GM21717 (cell line): ENCODE measurements around the gene OSBPL1A.

ENCODE experiments used
- ATAC-seq: cut with Tn5 transposase; IDR thresholded peaks from one replicate; pipeline ENCODE4 v1.9.1; 2021; ENCODE audit warnings: mild to moderate bottlenecking, moderate library complexity; ENCODE audit not compliant: unreplicated experiment

Gene OSBPL1A

DNA sequence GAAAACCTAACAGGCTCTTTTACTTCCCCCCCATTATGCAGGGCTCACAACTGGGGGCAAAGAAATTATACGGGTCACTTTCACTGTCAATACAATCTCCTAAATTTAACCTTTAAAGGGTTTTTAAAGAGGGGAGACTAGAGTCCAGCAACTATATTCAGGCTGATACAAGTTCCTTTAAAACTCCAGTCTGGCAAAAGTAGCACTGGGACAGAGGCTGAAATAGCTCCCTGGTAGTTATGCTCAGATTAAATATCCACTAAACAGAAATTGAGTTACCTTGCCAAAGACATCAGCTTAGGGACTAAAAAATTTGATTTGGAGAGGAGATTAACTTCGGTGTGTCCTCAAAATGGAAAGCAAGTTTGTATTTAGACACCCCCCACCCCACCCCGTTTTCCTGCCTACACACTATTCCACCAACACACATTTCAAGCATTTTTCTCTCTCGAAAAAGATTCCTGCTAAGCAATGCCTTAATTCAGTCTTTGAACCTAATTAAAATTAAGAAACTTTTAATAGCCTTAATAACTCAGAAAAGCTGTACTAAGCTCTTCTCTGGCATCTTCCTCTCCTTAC, 127.2 kb downstream of the OSBPL1A start:
- ATAC-seq, result no peak

DNA sequence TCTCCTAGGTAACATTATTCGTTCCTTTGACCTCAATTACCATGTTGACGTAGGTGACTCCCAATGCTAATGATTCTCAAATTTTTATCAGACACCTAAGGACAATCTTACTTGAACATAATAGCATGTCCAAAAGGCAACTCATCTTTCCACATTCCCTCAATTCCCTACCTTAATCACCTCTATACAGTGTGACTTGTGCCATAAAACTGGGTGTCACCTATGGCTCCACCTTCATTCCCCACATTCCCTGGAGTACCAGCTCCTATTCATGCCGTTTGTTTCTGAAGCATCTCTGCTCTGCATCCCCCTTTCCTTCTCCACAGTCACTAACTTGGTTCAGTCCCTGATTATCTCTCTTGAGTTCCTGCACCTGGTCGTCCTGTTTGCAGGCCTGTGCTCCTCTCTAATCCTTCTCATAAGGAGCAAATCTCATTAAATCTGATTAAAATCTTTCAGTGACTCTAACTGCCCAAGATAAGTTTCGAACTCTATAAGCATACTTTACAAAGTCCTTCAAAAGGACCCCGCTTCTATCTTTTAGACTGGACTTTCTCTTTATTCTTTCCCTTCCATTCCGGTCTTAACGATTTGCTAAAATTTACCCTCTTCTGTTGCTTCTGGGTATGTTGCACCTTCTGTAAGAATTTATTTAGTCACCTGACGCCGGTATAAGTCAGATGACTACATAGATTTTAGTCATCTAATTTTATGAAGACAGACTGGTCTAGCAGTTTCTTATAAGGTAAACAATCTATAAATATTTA, 128.7 kb downstream of the OSBPL1A start:
- ATAC-seq, result no peak

DNA sequence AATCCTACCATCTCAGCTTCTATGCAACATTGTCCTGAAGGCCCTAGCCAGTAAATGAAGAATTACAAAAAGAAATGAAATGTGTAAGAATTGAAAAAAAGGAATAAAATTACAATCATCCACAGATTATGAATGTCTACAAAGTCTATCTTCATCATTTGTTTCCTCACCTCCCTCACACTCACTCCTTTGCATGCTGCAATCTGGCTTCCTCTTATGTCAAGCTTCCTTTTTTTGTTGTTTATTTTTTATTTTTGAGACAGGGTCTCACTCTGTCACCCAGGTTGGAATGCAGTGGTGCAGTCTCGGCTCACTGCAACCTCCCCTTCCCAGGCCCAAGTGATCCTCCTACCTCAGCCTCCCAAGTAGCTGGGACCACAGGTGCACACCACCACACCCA, 129.7 kb downstream of the OSBPL1A start:
- ATAC-seq, result no peak

DNA sequence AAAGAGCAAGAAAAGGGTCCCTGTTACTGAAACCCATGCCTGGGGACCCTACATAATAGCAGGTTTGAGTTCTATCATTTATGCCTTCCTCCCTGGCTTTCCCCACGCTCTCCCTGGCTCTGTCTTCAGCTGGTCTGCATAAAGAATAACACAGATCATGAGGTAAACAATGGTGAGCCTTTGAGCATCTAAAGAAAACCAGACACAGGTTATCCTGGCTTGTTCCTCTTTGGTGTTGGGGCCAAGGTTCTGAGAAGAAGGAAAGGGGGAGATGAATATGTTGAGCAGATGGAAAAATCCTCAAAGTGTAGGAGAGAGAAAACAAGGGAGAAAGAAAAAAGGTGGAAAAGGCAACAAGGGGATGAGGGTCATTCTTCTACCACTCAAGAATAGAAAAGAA, 131.5 kb downstream of the OSBPL1A start:
- no peak for ATAC-seq

DNA sequence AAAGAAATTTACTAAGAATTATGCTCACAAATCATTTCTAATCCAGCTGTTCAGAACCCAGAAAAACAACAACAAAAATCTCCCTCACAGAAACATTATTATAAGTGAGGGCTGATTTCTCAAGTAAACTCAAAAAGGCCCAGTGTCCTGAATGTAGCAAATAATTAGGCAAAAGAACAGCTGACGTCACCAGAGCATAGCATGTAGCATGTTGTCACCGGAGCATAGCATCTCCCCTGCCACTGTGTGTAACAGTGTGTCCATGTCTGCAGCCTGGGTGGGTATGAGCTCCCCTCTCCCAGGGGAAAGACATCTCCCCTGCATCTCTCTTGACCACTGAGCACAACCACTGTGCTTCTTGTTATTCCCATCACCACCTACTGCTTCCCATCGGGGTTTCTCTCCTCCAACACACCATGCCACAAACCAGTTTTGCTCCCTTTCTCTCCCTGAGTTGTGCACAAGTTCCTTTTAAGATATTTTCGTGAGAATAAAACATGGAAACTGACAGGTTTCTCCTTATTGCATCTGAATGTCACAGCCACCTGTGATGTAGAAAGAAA, 132.0 kb downstream of the OSBPL1A start:
- no peak for ATAC-seq

DNA sequence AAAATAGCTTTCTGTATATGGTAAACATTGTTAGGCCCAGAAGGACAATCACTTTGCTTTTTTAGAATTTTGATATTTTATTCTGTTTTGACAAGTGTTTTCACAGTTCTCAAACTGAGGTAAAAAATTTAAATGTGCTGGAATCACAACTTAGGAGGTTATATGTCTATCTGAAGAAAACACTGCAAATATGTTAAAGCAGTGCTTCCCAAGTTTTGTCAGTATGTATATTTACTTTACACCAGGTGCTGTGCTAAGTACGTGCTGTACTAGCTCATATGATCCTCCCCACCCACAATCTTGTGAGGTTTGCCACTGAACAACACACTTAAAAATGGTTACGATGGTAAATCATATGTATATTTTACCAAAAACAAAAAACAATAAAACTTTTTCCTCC, 134.6 kb downstream of the OSBPL1A start:
- ATAC-seq, result no peak

DNA sequence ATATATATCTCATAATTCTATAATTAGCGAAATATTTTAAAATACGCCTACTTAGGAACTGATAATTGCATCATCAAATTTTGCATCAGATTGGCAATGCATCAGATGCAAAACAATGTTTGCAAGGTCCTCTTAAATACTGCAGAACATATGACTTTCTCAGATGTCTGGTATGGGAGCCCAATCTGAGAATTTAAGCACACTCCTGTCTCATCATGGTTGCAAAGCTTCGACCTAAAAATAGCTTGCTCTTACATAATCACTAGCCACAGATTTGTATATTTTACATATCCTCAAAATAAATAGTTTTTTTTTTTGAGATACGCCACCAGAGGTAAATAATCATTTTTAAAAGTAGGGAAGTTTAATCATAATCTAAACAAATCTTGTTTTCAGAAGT, 135.5 kb downstream of the OSBPL1A start:
- ATAC-seq, result no peak

DNA sequence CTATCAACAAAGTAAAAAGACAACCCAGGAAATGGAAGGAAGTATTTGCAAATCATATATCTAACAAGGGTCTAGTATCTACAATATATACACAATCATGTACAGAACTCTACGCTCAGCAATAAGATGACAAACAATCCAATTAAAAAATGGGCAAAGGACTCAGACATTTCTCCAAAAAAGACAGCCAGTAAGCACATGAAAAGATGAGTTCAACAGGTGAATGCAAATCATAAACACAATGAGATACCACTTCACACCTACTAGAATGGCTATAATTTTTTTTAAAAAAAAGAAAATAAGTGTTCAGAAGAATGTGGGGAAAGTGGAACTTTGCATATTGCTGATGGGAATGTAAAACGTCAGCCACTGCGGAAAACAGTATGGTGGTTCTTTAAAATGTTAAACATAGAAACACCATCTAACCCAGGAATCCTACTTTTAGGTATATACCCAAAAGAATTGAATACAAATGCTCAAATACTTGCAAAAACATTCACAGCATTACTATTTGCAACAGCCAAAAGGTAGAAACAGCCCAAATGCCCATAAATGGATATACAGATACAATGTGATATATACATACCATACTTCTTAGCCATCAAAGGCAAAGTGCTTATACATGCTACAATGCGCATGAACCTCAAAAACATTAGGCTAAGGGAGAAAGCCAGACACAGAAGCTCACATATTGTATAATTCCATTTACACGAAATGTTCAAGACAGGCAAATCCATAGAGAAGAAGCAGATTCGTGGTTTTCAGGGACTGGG, 137.6 kb downstream of the OSBPL1A start:
- ATAC-seq, result no peak

DNA sequence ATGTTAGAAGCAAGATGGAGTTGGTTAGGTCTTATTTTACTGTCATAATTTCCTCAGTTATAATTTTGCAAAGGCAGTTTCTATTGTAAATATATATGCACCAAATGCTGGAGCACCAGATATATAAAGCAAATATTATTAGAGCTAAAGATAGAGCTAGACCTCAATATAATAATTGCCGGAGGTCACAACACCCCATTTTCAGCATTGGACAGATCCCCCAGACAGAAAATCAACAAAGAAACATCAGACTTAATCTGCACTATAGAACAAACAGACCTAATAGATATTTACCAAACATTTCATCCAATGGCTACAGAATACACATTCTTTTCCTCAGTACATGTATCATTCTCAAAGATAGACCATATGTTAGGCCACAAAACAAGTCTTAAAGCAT, 143.6 kb downstream of the OSBPL1A start:
- no peak for ATAC-seq

DNA sequence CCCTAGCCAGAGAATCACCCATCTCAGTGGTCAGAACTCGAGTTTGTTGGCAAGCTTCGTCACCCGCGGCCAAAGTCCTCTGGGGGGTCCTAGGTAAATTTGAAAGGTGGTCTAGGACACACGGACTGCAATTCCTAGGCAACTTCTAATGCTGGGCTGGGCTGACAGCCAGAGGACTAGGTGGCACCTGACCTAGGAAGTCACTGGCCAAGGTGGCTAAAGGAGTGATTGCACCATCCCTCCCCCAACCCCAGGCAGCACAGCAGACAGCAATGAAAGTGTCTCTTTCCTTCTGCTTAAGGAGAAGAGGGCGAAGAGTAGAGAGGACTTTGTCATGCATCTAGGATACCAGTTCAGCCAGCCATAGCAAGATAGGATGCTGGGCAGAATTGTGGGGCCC, 147.9 kb downstream of the OSBPL1A start:
- no peak for ATAC-seq

DNA sequence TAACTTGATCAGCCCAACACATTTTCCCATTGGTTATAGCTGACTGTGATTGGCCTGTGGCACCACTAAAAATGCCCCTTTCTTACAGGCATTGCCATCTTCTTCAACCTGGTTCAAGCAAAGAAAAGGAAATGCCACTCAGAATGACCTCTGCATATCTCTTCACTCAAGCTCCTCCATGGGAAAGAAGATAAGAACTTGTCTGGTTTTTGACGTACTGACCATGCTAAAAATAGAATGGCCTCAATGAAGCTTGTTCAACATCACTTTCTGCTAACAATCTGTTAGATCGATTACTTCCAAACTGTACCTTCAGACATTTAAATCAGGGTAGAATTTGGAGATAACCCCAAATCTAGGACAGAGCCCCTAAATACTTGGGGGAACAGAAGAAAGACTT, 149.3 kb downstream of the OSBPL1A start:
- no peak for ATAC-seq

DNA sequence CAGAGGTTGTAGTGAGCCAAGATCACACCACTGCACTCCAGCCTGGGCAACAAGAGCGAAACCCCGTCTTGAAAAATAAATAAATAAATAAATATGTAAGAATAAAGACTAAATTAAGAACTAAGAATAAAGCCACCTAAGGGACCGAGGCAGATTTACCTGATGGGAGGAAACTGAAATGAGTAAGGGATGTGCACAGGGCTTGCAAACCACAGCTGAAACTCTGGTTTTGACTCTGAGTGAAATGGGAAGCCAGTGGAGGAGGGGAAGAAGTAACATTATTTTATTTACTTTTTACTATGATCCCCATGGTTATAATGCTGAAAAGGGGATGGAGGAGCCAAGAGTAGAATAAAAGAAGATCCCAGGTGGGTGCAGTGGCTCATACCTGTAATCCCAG, 151.5 kb downstream of the OSBPL1A start:
- ATAC-seq, result peak; percentile 92

DNA sequence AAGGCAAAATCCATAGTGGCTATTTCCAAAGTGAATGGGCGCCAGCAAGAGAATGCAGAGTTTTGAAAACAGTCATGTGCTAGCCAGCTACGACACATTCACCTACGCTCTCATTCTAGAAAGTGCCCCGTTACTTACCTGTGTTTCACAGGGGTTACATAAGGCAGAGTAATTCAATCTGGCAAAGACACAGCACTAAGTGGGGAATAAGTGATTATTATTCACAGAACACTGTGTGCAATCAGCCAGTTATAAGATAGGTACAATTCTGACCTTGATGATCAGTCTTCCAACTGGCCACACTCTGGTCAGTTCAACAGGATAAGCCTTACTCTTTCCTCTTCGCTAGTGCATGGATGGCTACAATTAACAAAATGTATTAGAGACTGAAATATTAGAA, 152.9 kb downstream of the OSBPL1A start:
- no peak for ATAC-seq

DNA sequence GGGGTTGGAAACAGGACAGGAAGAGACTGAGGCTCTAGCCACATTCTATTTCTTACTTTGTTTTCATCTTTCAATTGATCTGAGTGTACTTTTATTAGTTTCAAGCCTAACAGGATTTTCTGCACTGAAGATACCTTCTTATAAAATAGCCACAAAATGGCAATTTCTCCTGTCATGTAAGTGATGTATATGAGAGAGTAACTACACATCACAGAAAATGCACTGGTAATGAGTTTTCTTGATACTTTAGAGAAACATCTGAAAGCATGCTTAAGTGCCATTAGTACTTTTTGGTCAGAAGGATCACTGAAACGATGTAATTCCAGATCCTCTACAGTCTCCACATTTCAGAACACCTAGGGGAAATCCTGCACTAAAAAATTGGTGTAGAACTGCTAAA, 153.9 kb downstream of the OSBPL1A start:
- no peak for ATAC-seq

DNA sequence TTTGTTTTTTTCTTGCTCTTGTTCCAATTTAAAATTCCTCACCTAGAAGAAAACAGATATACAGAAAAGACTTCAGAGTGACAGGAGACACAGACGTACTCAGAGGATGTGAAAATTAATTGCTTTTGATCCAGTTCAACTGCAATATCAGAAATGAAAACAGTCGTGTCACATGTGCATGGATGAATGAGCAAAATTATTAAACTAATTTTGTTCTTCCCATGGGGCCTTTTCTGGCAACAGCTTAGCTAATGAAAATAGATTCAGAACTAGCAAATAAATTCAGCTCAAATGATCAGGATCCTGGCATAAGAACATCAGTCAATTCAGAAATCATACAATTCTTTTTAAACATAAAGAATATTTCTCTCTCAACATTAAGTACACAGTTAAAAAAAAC, 158.3 kb downstream of the OSBPL1A start:
- ATAC-seq, result no peak

DNA sequence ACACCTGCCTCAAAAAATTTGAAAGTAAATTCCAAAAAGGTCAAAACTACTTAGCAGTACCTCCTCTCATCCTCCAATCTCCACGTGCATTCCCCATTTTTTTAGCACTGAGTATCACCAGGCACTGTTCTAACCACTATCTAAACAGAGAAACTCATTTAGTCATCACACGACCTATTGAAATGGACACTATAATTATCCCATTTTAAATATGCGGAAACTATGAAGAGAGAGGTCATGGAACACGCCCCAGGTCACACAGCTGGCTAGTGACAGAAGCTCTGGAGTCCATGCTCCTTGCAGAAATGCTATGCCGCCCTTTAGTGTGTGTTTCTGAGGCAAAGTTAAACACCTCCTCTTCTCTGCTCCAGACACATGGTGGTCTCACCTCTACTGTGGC, 159.2 kb downstream of the OSBPL1A start:
- ATAC-seq, result no peak

DNA sequence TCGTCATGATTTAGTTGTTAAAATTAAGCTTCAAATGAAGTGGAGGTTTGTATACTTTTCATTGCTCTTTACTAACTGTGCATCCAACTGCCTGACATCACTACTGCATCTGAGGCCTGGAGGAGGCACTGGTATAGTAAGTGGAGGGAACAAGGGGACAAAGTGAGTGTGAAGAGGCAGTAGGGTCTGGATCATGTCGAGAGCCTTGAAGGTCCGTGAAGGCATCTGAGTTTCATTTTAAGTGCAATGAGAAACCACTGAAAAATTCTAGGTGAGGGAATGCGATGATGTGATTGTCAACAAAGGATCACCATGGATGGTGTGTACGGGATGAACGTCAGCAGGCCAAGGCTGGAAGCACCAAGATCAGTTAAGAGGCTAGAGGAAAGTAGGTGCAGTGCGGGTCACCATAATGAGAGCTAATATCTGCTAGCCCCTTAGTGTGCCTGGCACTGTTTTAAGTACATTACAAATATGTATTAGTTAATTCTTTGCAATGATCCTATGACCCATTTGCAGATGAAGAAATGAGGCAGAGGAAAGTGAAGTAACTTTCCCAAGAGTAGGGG, 162.7 kb downstream of the OSBPL1A start:
- no peak for ATAC-seq

DNA sequence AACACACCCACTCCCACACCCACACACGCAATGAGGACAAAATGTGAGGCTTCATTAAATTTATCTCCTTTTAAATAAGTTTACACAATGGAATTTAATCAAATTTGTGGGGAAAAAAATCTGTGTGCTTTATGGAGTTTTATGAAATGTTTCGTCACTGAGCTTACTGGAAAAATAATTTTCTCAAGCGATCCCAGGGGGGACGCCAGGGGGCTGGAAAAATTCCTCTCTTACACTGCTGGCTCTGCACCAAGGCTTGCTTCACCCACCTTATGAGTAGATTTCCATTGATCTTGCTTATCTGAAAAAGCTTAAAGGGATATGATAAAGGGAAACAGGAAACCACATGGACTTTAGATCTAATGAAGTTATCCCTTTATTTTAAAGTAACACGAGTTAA, 163.3 kb downstream of the OSBPL1A start:
- no peak for ATAC-seq

DNA sequence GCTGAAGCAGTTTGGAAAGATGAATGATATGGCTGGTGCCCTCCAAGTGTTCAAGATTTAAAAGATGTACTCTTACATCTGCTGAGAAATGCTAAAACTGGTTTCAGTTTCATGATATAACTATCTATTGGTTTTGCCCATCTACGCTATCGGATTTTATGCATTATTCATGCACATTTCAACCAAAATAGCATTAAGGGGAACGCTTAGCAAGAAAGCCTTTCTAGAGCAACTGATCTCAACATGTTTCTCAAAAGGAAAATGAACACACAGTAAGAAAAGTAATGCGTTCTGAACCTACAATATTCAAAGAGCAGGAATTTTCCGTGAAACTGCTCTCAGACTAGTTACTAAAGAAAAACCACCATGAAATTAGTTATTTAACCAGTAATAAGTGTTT, 164.8 kb downstream of the OSBPL1A start:
- no peak for ATAC-seq

DNA sequence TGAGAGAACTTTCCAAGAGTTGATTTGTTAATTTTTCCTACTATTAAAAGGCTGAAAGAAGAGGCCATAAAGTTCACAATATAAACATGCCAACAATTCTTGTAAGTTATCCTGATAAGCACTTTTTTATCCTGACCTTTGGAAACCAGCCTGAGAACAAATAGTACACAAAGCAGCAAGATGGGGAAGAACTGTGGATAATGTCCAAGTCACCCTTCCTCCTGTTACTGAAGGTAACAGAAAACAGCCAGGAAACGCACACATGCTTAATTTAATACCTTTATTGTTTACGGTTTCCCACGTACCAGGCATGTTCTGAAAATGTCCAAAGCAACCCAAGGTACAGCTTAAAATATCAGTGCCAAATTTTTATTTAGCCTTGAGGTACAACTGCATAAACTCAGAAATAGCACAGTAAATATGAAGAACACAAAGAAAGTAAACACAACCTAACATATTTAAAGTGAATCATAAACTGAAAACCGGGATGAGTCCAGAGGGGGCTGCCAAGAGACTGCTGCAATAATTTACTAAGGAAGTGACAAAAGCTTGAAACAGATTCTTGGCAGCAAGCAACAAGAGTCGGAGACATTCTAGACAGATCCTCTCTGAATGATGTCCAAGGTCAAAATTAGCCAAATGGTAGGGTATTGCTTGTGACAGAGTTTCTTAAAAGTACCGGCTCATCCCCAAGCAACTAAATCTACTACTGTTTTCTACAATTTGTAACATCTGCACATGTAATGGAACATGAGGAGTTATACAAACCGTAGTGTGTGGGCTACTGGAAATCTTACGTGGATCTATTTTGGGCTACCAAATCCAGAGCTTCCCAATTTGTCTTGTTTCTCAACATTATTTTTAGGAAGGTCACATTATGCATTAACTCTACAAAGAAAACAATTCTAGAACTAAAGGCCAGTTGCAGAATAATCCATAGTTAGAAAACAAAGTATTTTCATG, 165.6 kb downstream of the OSBPL1A start:
- no peak for ATAC-seq
